GM12891 (cell line): Measurements from ENCODE around the gene LRCH1.

Source experiments
- PAX5 ChIP-seq: IDR thresholded peaks from 2 replicates; pipeline ENCODE4 v1.6.1; 2011; ENCODE audit warnings: low read length, moderate library complexity, mild to moderate bottlenecking; ENCODE audit not compliant: insufficient read depth, severe bottlenecking
- POLR2A ChIP-seq: IDR thresholded peaks from 2 replicates; pipeline ENCODE4 v1.6.1; 2011; ENCODE audit warnings: low read depth, low read length, control low read depth
- POLR2AphosphoS5 ChIP-seq: IDR thresholded peaks from 2 replicates; pipeline ENCODE4 v1.6.1; 2011; ENCODE audit warnings: low read depth, low read length, control low read depth
- POU2F2 ChIP-seq: IDR thresholded peaks from 2 replicates; pipeline ENCODE4 v1.6.1; 2011; ENCODE audit warnings: low read depth, mild to moderate bottlenecking, control low read depth, low read length, moderate library complexity
- SPI1 ChIP-seq: IDR thresholded peaks from 2 replicates; pipeline ENCODE4 v1.6.1; 2011; ENCODE audit warnings: low read depth, low read length, control low read depth
- TAF1 ChIP-seq: IDR thresholded peaks from 2 replicates; pipeline ENCODE4 v1.6.1; 2011; ENCODE audit warnings: low read depth, low read length, control low read depth

DNA sequence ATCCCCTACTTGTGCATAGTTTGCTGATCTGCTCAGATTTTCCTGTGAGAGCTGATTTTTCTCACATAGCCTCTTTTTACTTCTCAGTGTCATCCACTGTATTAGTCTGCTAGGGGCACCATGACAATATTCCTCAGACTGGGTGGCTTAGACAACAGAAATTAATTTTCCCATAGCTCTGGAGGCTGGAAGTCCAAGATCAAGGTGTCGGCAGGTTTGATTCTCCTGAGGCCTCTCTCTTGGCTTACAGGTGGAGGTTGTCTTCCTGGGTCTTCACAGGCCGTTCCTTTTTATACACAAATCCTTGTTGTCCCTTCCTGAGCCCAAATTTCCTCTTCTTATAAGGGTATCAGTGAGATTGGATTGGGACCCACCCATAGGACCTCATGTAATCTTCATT is 9.2 kb downstream of the LRCH1 start:
- TF ChIP-seq POLR2A (no peak), POLR2AphosphoS5 (no peak), POU2F2 (no peak), TAF1 (no peak), SPI1 (no peak), PAX5 (no peak)
